Central memory CD8-positive, alpha-beta T cell (primary cell): Measurements from ENCODE around the gene PTTG1.

Experiments
- ATAC-seq: fragments of 150-1000 bp; cut with Tn5 transposase; replicated peaks from 2 replicates; pipeline ENCODE4 v1.10.0; 2022; ENCODE audit warnings: mild to moderate bottlenecking, moderate FRiP score, moderate number of reproducible peaks; ENCODE audit not compliant: poor library complexity, severe bottlenecking; ENCODE audit errors: extremely low read depth
- DNase-seq, 2 donors: peaks; one replicate each; pipeline ENCODE4 v3.0.0; 2021; ENCODE audit warnings: low spot score in 2 of 2
- H3K27ac Mint-ChIP-seq: one replicate; pipeline ENCODE4 v1.8.0; 2022; ENCODE audit warnings: low read depth, mild to moderate bottlenecking, moderate library complexity, mixed read lengths
- H3K27me3 Mint-ChIP-seq: one replicate; pipeline ENCODE4 v1.8.0; 2022; ENCODE audit warnings: mixed read lengths
- H3K36me3 Mint-ChIP-seq: one replicate; pipeline ENCODE4 v1.8.0; 2022; ENCODE audit warnings: mild to moderate bottlenecking, moderate library complexity, mixed read lengths; ENCODE audit not compliant: insufficient read depth
- H3K4me1 Mint-ChIP-seq: one replicate; pipeline ENCODE4 v1.8.0; 2022; ENCODE audit warnings: mixed read lengths
- H3K4me3 Mint-ChIP-seq: one replicate; pipeline ENCODE4 v1.8.0; 2022; ENCODE audit warnings: mild to moderate bottlenecking, moderate library complexity, mixed read lengths
- H3K9me3 Mint-ChIP-seq: one replicate; pipeline ENCODE4 v1.8.0; 2022; ENCODE audit warnings: mixed read lengths

The PTTG1 gene

GRCh38 chr5:160449458-160449857 is 27.8 kb downstream of the PTTG1 start:
- Mint-ChIP-seq H3K27ac (no peak overlapping the region), H3K27me3 (no peaks in the 10 kb centered on the region), H3K4me3 (no peak overlapping the region), H3K36me3 (no peaks in the 10 kb centered on the region), H3K9me3 (no peaks in the 10 kb centered on the region), H3K4me1 (no peaks in the 10 kb centered on the region)
- DNase-seq (no peak), ATAC-seq (no peak)

- Mint-ChIP-seq H3K27me3 (peaks cover 3% of the 10 kb centered on the region), H3K4me1 (no peaks in the 10 kb centered on the region), H3K36me3 (no peaks in the 10 kb centered on the region), H3K4me3 (no peak overlapping the region), H3K27ac (no peak overlapping the region), H3K9me3 (no peaks in the 10 kb centered on the region)
- DNase-seq: no peak
- no peak for ATAC-seq
These were observed 28.7 kb downstream of the PTTG1 start for GRCh38 chr5:160450164-160450932.

GRCh38 chr5:160451281-160451680 is 29.6 kb downstream of the PTTG1 start:
- no peaks in the 10 kb centered on the region for H3K9me3 Mint-ChIP-seq
- no peaks in the 10 kb centered on the region for H3K36me3 Mint-ChIP-seq
- no peak overlapping the region for H3K4me3 Mint-ChIP-seq
- peaks cover 10% of the 10 kb centered on the region for H3K27me3 Mint-ChIP-seq
- DNase-seq: no peak
- no peaks in the 10 kb centered on the region for H3K4me1 Mint-ChIP-seq
- H3K27ac Mint-ChIP-seq: no peak overlapping the region
- ATAC-seq: no peak

- DNase-seq (no peak), ATAC-seq (no peak)
- Mint-ChIP-seq H3K27me3 (peaks cover 10% of the 10 kb centered on the region), H3K4me1 (no peaks in the 10 kb centered on the region), H3K27ac (no peak overlapping the region), H3K4me3 (no peak overlapping the region), H3K36me3 (no peaks in the 10 kb centered on the region), H3K9me3 (no peaks in the 10 kb centered on the region)
These were observed 30.4 kb downstream of the PTTG1 start for GRCh38 chr5:160452036-160452435.

GRCh38 chr5:160452795-160453194 is 31.1 kb downstream of the PTTG1 start:
- Mint-ChIP-seq H3K36me3 (no peaks in the 10 kb centered on the region), H3K4me1 (no peaks in the 10 kb centered on the region), H3K9me3 (no peaks in the 10 kb centered on the region), H3K4me3 (no peak overlapping the region), H3K27ac (peak overlapping the region; percentile 11), H3K27me3 (peaks cover 10% of the 10 kb centered on the region)
- ATAC-seq (no peak), DNase-seq (no peak)

- no peak for ATAC-seq
- H3K27me3 Mint-ChIP-seq: peaks cover 10% of the 10 kb centered on the region
- H3K36me3 Mint-ChIP-seq: no peaks in the 10 kb centered on the region
- H3K9me3 Mint-ChIP-seq: no peaks in the 10 kb centered on the region
- no peak overlapping the region for H3K4me3 Mint-ChIP-seq
- no peak for DNase-seq
- H3K4me1 Mint-ChIP-seq: no peaks in the 10 kb centered on the region
- H3K27ac Mint-ChIP-seq: no peak overlapping the region
These were observed 32.1 kb downstream of the PTTG1 start for GRCh38 chr5:160453751-160454150.

GRCh38 chr5:160455600-160455999 is 33.9 kb downstream of the PTTG1 start:
- no peaks in the 10 kb centered on the region for H3K9me3 Mint-ChIP-seq
- peaks cover 10% of the 10 kb centered on the region for H3K27me3 Mint-ChIP-seq
- H3K27ac Mint-ChIP-seq: no peak overlapping the region
- H3K4me3 Mint-ChIP-seq: no peak overlapping the region
- DNase-seq (no peak), ATAC-seq (no peak)
- peaks cover 4% of the 10 kb centered on the region for H3K4me1 Mint-ChIP-seq
- H3K36me3 Mint-ChIP-seq: no peaks in the 10 kb centered on the region

- DNase-seq (no peak), ATAC-seq (no peak)
- H3K4me1 Mint-ChIP-seq: peaks cover 4% of the 10 kb centered on the region
- no peak overlapping the region for H3K27ac Mint-ChIP-seq
- no peaks in the 10 kb centered on the region for H3K9me3 Mint-ChIP-seq
- H3K27me3 Mint-ChIP-seq: peaks cover 10% of the 10 kb centered on the region
- no peak overlapping the region for H3K4me3 Mint-ChIP-seq
- H3K36me3 Mint-ChIP-seq: no peaks in the 10 kb centered on the region
These were observed 35.0 kb downstream of the PTTG1 start for GRCh38 chr5:160456480-160457177.

- peaks cover 4% of the 10 kb centered on the region for H3K4me1 Mint-ChIP-seq
- H3K27me3 Mint-ChIP-seq: peaks cover 10% of the 10 kb centered on the region
- H3K36me3 Mint-ChIP-seq: no peaks in the 10 kb centered on the region
- H3K9me3 Mint-ChIP-seq: no peaks in the 10 kb centered on the region
- no peak overlapping the region for H3K27ac Mint-ChIP-seq
- H3K4me3 Mint-ChIP-seq: no peak overlapping the region
- no peak for DNase-seq
- ATAC-seq: no peak
These were observed 35.6 kb downstream of the PTTG1 start for GRCh38 chr5:160457252-160457651.

GRCh38 chr5:160458806-160459800 is 37.4 kb downstream of the PTTG1 start:
- no peak for ATAC-seq
- Mint-ChIP-seq H3K4me3 (no peak overlapping the region), H3K27ac (no peak overlapping the region), H3K27me3 (peaks cover 10% of the 10 kb centered on the region), H3K4me1 (peaks cover 8% of the 10 kb centered on the region), H3K36me3 (no peaks in the 10 kb centered on the region), H3K9me3 (no peaks in the 10 kb centered on the region)
- DNase-seq: no peak

GRCh38 chr5:160460377-160461049 is 38.9 kb downstream of the PTTG1 start:
- H3K4me1 Mint-ChIP-seq: peaks cover 10% of the 10 kb centered on the region
- no peak overlapping the region for H3K4me3 Mint-ChIP-seq
- no peaks in the 10 kb centered on the region for H3K36me3 Mint-ChIP-seq
- no peaks in the 10 kb centered on the region for H3K9me3 Mint-ChIP-seq
- H3K27me3 Mint-ChIP-seq: peaks cover 5% of the 10 kb centered on the region
- no peak for DNase-seq
- ATAC-seq: no peak
- no peak overlapping the region for H3K27ac Mint-ChIP-seq

- Mint-ChIP-seq H3K27ac (no peak overlapping the region), H3K27me3 (no peaks in the 10 kb centered on the region), H3K4me1 (peaks cover 10% of the 10 kb centered on the region), H3K4me3 (no peak overlapping the region), H3K9me3 (no peaks in the 10 kb centered on the region), H3K36me3 (no peaks in the 10 kb centered on the region)
- no peak for ATAC-seq
- no peak for DNase-seq
These were observed 39.7 kb downstream of the PTTG1 start for GRCh38 chr5:160461378-160461777.
